Central memory CD4-positive, alpha-beta T cell (primary cell): ENCODE results near the gene TRAPPC10.

Experiments
- DNase-seq: peaks from one replicate; pipeline ENCODE4 v3.0.0; 2022

Gene TRAPPC10

GRCh38 chr21:44047996-44048560 is 36.0 kb downstream of the TRAPPC10 start:
- no peak for DNase-seq

GRCh38 chr21:44049182-44049581 is 37.1 kb downstream of the TRAPPC10 start:
- DNase-seq, result no peak

- no peak for DNase-seq
Observed at GRCh38 chr21:44049606-44050005, 37.5 kb downstream of the TRAPPC10 start.

GRCh38 chr21:44050276-44050675 is 38.2 kb downstream of the TRAPPC10 start:
- no peak for DNase-seq

- DNase-seq, result no peak
Observed at GRCh38 chr21:44051462-44051941, 39.4 kb downstream of the TRAPPC10 start.

DNA sequence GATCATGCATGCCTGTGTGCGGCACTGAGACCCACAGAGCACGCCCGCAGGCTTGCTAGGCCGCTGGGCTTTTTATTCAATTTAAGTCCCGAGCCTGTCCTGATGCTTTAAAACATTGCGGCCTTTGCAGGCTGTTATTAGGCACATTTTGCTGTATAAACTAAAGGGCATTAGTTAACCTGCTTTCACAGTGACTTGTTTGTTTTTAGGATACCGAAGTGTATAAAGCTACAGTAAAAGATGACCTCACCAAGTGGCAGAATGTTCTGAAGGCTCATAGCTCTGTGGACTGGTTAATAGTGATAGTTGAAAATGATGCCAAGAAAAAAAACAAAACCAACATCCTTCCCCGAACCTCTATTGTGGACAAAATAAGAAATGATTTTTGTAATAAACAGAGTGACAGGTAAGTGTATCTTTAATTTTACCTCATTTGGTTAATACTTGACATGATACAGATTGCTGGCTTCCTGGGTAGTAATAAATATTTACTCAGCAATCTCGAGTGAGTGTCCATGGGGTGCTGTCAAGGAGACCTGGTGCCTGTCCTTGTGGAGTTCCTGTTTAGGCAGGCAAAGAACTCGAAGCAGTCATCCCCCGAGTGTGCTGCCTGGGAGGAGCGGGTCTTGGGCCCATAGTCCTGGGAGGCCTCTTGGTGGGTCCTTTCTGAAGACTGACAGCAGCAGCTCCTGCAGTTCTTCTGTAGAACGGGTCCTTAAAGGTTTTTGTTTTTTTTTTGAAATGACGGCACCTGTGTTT is 40.1 kb downstream of the TRAPPC10 start:
- no peak for DNase-seq

GRCh38 chr21:44052830-44053226 is 40.7 kb downstream of the TRAPPC10 start:
- no peak for DNase-seq

GRCh38 chr21:44053567-44053966 is 41.5 kb downstream of the TRAPPC10 start:
- DNase-seq, result no peak

DNA sequence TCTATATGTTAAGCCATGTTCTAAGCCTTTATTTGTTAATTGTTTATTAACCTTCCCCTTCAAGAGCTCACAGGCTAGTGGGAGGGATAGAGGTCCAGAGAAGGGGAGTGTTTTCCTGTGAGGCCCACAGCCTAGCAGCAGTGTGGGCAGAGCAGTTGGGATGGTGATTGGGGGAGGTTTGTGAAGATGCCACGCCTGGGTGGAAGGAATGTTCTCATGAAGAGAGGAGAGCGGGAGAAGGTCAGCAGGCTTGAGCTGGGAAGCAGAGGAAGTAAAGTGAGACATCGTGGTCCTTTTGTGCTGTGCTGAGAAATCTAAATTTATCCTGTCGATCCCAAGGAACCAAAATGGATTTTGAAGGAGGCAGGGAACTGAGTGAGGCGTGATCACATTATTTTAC is 42.6 kb downstream of the TRAPPC10 start:
- no peak for DNase-seq

DNA sequence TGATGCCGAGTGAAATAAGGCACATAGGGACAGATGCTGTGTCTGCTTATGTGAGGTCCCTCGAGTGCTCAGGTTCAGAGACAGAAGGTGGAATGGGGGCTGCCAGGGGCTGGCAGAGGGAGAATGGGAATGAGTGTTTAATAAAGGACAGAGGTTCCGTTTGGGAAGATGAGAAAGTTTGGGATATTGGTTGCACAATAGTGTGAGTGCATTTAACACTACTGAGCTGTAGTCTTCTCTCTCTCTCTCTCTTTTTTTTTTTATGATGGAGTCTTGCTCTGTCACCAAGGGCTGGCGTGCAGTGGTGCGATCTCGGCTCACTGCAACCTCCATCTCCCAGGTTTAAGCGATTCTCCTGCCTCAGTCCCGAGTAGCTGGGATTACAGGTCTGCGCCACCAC is 44.9 kb downstream of the TRAPPC10 start:
- DNase-seq, result no peak

- DNase-seq, result peak; percentile 60
Observed at GRCh38 chr21:44057960-44058651, 46.0 kb downstream of the TRAPPC10 start.

GRCh38 chr21:44058652-44058964 is 46.5 kb downstream of the TRAPPC10 start:
- no peak for DNase-seq

GRCh38 chr21:44058981-44059380 is 46.9 kb downstream of the TRAPPC10 start:
- no peak for DNase-seq

- no peak for DNase-seq
Observed at GRCh38 chr21:44059710-44060109, 47.6 kb downstream of the TRAPPC10 start.

DNA sequence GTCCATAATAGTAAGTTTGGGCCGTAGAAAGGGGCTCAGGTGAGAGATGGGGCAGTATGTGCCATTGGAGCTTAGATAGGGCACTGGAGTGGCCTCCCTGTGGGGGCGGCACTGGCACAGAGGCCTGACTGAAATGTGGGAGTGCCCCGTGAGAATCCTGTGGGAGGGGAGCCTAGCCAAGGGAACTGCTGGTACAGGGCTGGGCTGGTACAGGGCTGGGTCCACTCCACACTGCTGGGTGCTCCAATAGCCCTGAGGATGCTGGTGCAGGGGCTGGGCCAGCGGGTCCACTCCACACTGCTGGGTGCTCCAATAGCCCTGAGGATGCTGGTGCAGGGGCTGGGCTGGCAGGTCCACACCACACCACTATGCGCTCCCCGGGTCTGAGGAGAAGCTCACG is 50.3 kb downstream of the TRAPPC10 start:
- DNase-seq, result no peak

GRCh38 chr21:44063151-44063912 is 51.2 kb downstream of the TRAPPC10 start:
- no peak for DNase-seq

- DNase-seq, result no peak
Observed at GRCh38 chr21:44064852-44065403, 52.8 kb downstream of the TRAPPC10 start.

GRCh38 chr21:44065428-44065827 is 53.3 kb downstream of the TRAPPC10 start:
- DNase-seq, result peak; percentile 92

DNA sequence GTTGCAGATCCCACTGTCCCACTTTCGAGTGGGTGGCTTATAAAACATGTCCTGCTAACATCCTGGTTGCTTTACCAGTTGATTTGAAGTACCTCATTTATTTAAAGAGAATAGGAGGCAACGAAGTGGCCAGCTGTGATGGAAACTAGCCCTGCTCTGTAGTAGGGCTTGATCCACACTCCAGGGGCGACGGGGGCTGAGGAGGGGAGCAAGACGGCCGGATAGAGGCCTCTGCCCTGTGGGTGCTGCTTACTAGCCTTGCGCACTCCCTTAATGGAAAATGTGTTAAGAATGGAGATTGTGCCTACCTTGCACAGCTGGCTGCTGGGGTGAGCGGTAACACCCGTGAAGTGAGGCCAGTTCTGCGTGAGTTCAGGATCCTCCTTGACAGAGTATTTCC is 54.0 kb downstream of the TRAPPC10 start:
- no peak for DNase-seq

- no peak for DNase-seq
Observed at GRCh38 chr21:44067011-44067839, 55.1 kb downstream of the TRAPPC10 start.

DNA sequence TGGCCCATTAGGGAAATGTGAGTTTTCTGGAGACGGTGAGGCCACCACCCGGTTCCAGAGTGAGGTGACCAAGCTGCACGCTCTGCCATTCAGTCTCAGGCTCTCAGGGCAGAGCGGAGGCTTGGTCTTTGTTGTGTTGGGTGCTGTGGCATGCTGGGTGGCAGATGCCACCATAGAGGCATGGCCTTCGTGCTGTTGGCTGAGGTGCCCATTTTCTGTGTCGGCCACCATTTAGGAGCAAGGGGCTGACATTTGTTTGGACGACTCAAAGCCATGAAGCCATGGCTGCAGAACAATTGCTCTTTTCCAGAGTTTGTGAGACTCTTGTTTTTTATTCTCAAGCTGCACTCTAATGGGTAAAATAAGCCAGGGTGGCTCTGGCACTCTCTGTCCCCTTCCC is 58.3 kb downstream of the TRAPPC10 start:
- DNase-seq, result no peak
